AG09319 (cell line): ENCODE results near the gene C13orf42.
A peak's percentile ranks its signal among the peaks of the same experiment; 100 is the strongest.

ENCODE experiments used
- DNase-seq: peaks from one replicate; pipeline ENCODE4 v3.0.0-alpha.2; 2010; ENCODE audit warnings: low read depth; ENCODE audit errors: extremely low read depth
- TF ChIP-seq, protein P1 (sequence below): IDR thresholded peaks from 2 replicates; pipeline ENCODE4 v1.5.1; 2011; ENCODE audit warnings: low read depth, mild to moderate bottlenecking, inconsistent platforms, low read length, moderate library complexity

Gene C13orf42

DNA sequence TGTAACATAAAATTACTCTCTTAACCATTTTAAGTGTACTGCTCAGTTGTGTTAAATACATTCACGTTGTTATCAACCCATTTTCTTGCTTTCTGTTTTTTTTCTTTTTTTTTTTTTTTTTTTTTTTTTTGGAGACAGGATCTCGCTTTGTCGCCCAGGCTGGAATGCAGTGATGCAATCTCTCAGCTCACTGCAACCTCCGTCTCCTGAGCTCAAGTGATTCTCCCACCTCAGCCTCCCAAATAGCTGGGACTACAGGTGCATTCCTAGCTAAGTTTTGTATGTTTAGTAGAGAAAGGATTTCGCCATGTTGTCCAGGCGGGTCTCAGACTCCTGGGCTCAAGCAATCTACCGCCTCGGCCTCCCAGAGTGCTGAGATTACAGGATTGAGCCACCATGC is 42.5 kb upstream of the C13orf42 start:
- no peak for DNase-seq
- TF ChIP-seq, protein P1, sequence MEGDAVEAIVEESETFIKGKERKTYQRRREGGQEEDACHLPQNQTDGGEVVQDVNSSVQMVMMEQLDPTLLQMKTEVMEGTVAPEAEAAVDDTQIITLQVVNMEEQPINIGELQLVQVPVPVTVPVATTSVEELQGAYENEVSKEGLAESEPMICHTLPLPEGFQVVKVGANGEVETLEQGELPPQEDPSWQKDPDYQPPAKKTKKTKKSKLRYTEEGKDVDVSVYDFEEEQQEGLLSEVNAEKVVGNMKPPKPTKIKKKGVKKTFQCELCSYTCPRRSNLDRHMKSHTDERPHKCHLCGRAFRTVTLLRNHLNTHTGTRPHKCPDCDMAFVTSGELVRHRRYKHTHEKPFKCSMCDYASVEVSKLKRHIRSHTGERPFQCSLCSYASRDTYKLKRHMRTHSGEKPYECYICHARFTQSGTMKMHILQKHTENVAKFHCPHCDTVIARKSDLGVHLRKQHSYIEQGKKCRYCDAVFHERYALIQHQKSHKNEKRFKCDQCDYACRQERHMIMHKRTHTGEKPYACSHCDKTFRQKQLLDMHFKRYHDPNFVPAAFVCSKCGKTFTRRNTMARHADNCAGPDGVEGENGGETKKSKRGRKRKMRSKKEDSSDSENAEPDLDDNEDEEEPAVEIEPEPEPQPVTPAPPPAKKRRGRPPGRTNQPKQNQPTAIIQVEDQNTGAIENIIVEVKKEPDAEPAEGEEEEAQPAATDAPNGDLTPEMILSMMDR, result no peak

DNA sequence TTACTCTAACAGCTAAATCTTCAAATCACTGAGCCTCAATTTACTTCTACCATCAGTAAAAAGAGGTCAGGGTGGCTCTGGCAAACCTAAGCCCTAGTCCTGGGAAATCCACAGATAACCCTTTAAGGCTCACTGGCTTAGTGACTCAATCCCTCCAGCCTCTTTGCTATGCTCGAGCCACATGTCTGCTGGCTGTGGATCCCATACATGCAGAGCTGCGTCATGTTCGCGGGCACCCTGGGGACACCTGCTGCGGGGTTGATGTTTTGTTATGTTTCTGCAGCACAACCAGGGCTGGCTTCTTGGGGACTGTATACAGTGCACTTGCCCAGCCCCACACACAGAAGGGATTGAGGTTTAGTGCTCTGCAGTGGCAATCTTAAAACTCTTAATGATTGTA is 41.6 kb upstream of the C13orf42 start:
- TF ChIP-seq, protein P1, result no peak

DNA sequence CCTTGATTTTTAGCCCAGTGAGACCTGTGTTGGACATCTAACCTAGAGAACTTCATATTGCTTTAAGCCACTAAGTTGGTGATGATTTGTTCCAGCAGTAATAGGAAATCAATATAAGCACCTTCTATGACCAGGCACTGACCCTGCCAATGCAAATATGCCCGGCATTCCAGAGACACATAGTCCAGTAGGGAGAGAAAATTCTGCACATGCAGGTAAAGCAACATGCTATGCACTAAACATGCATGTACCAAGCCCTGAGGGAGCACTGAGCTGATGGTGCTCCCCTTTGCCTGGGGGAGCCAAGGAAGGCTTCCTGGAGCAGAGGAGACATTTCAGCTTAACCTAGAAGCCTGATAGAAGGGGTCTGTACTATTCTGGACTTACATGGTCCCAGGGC is 40.4 kb upstream of the C13orf42 start:
- no peak for DNase-seq
- TF ChIP-seq, protein P1, result no peak

More for the DNA sequence above, 41.6 kb upstream of the C13orf42 start:
- DNase-seq, result no peak

DNA sequence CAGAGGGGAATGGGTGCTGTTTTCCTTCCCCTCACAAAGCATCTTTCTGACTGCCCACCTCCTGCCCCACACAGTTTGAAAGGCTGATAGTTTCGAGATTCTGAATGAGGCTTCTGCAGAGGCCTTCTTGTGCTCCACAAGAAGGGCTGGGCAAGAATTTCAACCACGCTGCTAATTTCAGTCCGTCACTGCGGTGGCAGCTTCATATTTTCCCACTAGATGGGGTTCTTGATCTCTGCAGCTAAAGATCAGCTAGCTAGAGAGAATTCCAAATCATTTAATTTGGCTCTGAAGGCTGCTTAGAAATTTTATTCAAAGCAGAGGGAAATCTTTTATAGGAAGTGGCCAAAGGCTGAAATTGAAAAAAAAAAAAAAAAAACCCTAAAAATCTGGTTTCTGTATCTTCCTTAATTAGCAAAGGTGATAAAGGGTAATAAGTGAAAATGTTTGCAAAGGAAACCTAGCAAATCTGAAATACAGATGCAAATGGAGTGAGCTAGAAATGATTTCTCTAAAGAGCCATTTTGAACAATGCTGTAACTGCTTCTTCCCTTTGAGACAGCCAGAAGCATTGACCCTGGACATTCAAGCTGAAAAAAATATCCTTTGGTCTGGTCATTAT is 38.0 kb upstream of the C13orf42 start:
- TF ChIP-seq, protein P1, result peak; percentile 62
- peak; percentile 20 for DNase-seq

DNA sequence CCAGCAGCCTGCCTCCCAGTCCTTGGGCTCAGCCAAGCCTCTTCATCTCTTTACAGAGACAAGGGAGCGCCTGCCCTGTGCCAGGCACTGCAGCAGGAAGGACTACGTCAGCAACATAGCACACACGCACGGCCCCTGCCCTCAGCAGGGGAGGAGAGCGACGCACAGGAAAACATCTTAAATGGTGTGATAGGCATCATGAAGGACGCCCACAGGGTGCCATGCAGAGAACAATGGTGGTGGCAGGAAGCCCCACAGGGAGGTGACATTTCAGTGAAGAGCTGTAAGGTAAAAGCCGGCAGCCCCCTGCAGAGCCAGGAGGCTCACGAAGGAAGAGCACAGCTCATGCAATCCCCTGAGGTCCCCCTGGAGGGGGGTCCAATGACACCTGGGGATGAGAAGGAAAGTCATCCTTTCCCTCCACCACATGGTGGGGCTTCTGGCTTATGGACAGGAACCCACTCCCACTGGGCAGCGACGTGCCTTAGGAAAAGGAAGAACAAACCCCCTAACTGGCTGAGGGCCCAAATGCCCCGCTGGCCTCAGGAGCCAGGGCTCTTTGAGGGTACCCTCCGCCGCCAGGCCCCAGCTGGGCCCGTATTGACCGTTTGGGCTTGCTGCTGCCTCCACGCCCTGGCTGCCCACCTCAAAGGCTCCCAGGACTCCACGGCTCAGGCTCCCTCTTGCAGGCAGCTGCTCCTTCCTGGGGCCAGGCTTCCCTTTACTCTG is 37.3 kb upstream of the C13orf42 start:
- no peak for DNase-seq
- TF ChIP-seq, protein P1, result no peak

DNA sequence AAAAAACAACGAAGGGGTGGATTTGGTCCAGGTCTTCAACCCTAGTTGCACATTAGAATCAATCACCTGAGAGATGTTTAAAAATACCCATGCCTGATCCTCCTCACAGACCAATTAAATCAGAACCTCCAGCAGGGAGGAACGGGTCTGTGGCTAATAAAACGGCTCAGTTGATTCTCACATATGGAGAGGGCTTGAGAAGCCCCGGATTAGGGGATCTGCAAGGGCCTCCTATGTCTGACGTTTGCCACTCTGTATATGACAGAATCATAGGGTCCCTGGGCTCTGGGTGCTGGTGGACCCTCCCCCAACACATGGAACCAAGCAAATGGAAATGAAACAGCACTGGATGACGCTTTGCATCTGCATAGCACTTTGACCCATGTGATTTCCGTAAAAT is 36.7 kb upstream of the C13orf42 start:
- DNase-seq, result no peak
- TF ChIP-seq, protein P1, result no peak

DNA sequence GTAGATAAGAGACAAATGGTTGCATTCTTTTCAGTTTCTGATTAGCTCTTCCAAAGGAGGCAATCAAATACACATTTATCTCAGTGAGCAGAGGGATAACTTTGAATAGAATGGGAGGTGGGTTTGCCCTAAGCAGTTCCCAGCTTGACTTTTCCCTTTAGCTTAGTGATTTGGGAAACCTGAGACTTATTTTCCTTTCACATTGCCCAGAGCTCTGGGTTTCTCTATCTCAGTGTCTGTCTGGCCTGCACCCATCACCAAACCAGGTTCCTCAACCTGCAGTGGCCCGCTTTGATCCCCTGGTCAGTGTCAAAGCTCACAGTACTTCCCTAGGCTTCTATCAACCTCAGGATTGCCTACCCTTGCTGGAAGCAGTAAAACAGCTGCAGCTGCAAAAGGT is 35.6 kb upstream of the C13orf42 start:
- DNase-seq, result no peak
- TF ChIP-seq, protein P1, result no peak
